Mucosa of stomach (tissue), 1 donor: ENCODE data around the gene ARHGAP6.

ENCODE experiments used
- H3K27me3 ChIP-seq: one replicate; pipeline ENCODE4 v1.7.0; 2013; ENCODE audit warnings: mild to moderate bottlenecking, low read length; ENCODE audit not compliant: control insufficient read depth, insufficient read depth
- H3K36me3 ChIP-seq: one replicate; pipeline ENCODE4 v1.7.0; 2013; ENCODE audit warnings: low read length; ENCODE audit not compliant: control insufficient read depth, insufficient read depth
- H3K4me1 ChIP-seq: one replicate; pipeline ENCODE4 v1.7.0; 2013; ENCODE audit warnings: mild to moderate bottlenecking, low read length; ENCODE audit not compliant: control insufficient read depth, insufficient read depth
- H3K4me3 ChIP-seq: one replicate; pipeline ENCODE4 v1.7.0; 2013; ENCODE audit warnings: low read length
- H3K9ac ChIP-seq: one replicate; pipeline ENCODE4 v1.7.0; 2013; ENCODE audit warnings: mild to moderate bottlenecking, low read length, moderate library complexity
- H3K9me3 ChIP-seq: one replicate; pipeline ENCODE4 v1.7.0; 2013; ENCODE audit warnings: mild to moderate bottlenecking, low read length, moderate library complexity; ENCODE audit not compliant: control insufficient read depth
- donor health status: Pancreatic carcinoma.

ARHGAP6 gene

DNA sequence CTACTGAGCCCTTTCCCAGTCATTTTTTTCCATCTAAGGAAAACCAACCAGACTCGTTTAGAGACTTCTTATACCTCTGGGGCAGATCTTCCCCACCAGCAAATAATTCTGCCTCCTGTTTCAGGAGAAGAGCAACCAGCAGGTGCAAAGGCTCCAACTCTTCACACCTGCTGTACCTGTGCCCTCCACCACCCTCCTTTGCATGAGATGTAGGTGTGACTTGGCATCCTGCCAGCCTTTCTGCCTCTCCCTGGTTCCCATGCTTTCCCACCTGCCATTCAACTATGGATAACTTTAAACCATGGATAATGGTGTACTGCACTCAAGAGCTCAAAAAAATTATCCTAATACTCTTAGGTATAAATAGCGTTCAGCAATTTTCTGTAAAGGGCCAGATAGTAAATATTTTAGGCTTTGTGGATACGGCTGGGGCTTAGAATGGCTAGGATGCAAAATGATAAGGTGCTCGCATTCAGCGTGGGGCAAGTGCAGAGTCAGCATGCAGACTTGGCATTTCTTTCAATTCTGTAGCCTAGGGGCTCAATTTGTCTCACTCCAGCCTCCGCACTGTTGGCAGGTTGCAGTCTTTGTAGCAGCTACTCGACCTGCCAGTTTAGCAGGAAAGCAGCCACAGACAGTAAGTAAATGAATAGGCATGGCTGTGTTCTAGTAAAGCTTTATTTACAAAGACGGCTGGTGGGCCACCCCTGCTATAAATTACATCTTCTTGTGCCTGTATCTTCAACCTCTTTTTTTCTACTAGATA lies 474.8 kb downstream of the ARHGAP6 start:
- H3K4me3 ChIP-seq = no peak overlapping the region
- no peaks in the 10 kb centered on the region for H3K9me3 ChIP-seq

DNA sequence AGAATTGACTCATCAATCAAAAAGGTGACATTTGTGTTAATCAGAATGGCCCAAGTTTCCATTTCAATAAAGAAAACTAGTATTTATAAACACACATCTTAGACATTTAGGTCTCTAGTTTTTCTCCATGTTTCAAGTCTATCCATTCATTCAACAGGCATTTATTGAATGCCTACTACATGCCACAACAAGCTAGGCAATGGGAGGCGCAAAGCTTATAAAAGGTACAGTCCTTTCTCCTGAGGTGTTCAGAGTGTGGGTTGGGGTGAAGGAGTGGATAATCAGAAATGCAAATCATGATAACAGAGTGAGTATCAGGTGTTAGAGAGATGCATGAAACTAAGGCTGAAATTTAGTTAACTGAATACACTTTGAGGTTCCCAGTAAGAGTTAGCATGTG lies 476.6 kb downstream of the ARHGAP6 start:
- Histone ChIP-seq H3K9me3 (no peaks in the 10 kb centered on the region), H3K27me3 (no peaks in the 10 kb centered on the region), H3K4me3 (no peak overlapping the region), H3K4me1 (peaks cover 13% of the 10 kb centered on the region), H3K9ac (no peak overlapping the region), H3K36me3 (no peaks in the 10 kb centered on the region)

More for the DNA sequence above, 474.8 kb downstream of the ARHGAP6 start:
- Histone ChIP-seq H3K36me3 (no peaks in the 10 kb centered on the region), H3K9ac (no peak overlapping the region), H3K27me3 (no peaks in the 10 kb centered on the region), H3K4me1 (peaks cover 12% of the 10 kb centered on the region)

DNA sequence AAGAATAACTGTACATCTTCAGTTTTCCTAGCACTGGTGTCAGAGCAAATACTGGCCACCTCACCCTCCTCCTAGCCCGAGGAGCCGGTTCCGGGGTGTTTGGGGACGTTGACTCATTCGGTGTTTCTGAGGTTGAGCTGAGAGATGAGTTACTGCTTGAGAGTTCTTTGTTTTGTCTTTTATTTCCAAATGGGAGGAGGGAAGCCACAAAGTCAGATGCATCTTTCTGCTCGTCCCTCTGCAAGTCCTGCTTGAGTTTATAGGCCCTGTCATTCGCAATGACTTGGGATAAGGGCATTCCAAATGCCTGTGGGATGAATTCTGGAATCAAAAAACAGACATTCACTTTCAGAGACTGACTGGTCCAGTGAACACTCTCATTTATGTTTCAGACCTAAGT lies 477.1 kb downstream of the ARHGAP6 start:
- H3K36me3 ChIP-seq = no peaks in the 10 kb centered on the region
- H3K27me3 ChIP-seq = no peaks in the 10 kb centered on the region
- H3K9ac ChIP-seq = no peak overlapping the region
- H3K4me3 ChIP-seq = no peak overlapping the region
- H3K9me3 ChIP-seq = no peaks in the 10 kb centered on the region
- peaks cover 12% of the 10 kb centered on the region for H3K4me1 ChIP-seq

GRCh38 chrX:11187001-11187400 lies 478.7 kb downstream of the ARHGAP6 start:
- Histone ChIP-seq H3K9ac (no peak overlapping the region), H3K27me3 (no peaks in the 10 kb centered on the region), H3K9me3 (no peaks in the 10 kb centered on the region), H3K4me3 (no peak overlapping the region), H3K36me3 (no peaks in the 10 kb centered on the region), H3K4me1 (peaks cover 3% of the 10 kb centered on the region)

- Histone ChIP-seq H3K4me3 (no peak overlapping the region), H3K9ac (no peak overlapping the region), H3K4me1 (peaks cover 3% of the 10 kb centered on the region), H3K9me3 (no peaks in the 10 kb centered on the region), H3K27me3 (no peaks in the 10 kb centered on the region), H3K36me3 (no peaks in the 10 kb centered on the region)
Measured at GRCh38 chrX:11185861-11186260, 479.9 kb downstream of the ARHGAP6 start.

DNA sequence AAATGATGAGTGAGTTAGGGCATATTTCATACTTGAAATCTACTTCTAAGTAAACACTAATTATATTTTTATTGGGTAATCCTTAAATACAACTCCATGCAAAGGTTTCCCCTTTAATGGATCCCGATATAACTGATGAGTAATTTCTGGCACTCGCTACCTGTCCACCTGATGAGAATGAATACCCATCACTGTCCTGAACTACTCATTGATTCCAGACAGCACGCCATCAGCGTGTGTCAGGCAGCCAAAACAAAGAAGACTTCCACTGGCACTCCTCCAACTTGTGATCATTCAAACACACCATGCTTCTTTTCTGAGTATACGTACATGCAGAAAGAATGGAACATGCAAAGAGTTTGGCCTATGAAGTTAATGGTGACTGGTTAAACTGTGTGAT lies 485.1 kb downstream of the ARHGAP6 start:
- Histone ChIP-seq H3K36me3 (no peaks in the 10 kb centered on the region), H3K4me1 (no peaks in the 10 kb centered on the region), H3K4me3 (no peak overlapping the region), H3K27me3 (no peaks in the 10 kb centered on the region), H3K9me3 (no peaks in the 10 kb centered on the region), H3K9ac (no peak overlapping the region)

DNA sequence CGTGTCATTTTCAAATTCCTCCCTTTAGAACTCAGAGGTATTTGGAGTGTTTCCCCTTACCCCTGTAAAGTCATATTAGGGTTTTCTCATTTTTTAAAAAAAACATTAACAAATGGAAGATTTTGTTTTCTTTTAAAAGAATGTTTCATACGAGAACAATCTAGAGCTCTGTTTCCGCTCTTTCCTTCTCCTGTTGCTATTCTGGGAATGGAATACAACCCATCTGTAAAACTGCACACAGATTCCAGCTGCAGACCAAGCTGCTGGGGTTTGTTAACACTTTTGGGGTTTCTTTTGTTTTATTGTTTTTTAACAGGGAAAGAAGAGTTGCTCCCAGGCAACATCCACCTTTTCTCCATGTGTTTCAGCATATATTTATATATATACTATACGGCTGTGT lies 493.3 kb downstream of the ARHGAP6 start:
- Histone ChIP-seq H3K9me3 (no peaks in the 10 kb centered on the region), H3K4me1 (no peaks in the 10 kb centered on the region), H3K36me3 (no peaks in the 10 kb centered on the region), H3K4me3 (no peak overlapping the region), H3K27me3 (no peaks in the 10 kb centered on the region), H3K9ac (no peak overlapping the region)

DNA sequence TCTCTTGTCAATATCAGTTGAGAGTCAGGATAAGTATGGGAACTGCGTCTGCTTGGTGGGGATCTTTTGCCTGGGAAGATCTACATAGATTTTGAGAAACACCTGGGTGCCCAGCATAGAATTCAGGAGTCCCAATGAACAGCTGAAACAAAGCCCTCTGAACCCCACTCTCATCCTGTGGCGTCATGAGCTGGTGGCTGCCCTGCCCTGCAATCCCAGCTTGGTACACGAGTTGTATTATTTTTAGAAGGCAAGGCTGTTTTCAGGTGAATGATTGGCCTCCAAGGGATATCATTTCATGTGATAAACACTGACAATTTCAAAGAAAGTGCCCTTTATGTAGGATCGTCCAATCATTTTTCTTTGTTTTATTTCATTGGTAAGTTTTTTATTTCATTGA lies 493.8 kb downstream of the ARHGAP6 start:
- Histone ChIP-seq H3K9ac (no peak overlapping the region), H3K9me3 (no peaks in the 10 kb centered on the region), H3K4me1 (no peaks in the 10 kb centered on the region), H3K4me3 (no peak overlapping the region), H3K27me3 (no peaks in the 10 kb centered on the region), H3K36me3 (no peaks in the 10 kb centered on the region)

GRCh38 chrX:11164433-11164832 lies 501.3 kb downstream of the ARHGAP6 start:
- no peak overlapping the region for H3K9ac ChIP-seq
- H3K36me3 ChIP-seq = no peaks in the 10 kb centered on the region
- no peaks in the 10 kb centered on the region for H3K4me1 ChIP-seq
- H3K4me3 ChIP-seq = no peak overlapping the region
- H3K9me3 ChIP-seq = no peaks in the 10 kb centered on the region
- no peaks in the 10 kb centered on the region for H3K27me3 ChIP-seq

DNA sequence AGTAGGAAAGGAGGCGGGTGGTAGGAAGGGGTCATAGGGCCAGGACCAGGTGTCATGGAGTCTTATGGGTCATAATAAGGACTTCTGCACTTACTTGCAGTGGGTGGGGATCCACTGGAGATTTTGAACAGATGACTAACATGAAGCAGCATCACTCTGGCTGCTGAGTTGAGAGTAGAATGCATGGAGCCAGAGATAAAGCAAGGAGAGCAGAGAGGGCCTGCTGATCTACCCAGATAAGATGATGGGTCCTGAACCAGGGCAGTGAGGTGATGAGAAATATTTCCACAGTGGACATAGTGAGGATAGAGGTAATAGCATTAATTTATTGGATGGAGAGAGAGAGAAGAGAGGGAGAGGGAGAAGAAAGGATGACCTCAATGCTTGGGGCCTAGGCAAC lies 506.6 kb downstream of the ARHGAP6 start:
- H3K4me1 ChIP-seq = no peaks in the 10 kb centered on the region
- no peaks in the 10 kb centered on the region for H3K27me3 ChIP-seq
- H3K36me3 ChIP-seq = no peaks in the 10 kb centered on the region
- no peak overlapping the region for H3K9ac ChIP-seq
- H3K9me3 ChIP-seq = no peaks in the 10 kb centered on the region
- no peak overlapping the region for H3K4me3 ChIP-seq

- Histone ChIP-seq H3K9me3 (no peaks in the 10 kb centered on the region), H3K4me3 (no peak overlapping the region), H3K9ac (no peak overlapping the region), H3K4me1 (no peaks in the 10 kb centered on the region), H3K36me3 (no peaks in the 10 kb centered on the region), H3K27me3 (no peaks in the 10 kb centered on the region)
Measured at GRCh38 chrX:11151799-11152559, 513.7 kb downstream of the ARHGAP6 start.

DNA sequence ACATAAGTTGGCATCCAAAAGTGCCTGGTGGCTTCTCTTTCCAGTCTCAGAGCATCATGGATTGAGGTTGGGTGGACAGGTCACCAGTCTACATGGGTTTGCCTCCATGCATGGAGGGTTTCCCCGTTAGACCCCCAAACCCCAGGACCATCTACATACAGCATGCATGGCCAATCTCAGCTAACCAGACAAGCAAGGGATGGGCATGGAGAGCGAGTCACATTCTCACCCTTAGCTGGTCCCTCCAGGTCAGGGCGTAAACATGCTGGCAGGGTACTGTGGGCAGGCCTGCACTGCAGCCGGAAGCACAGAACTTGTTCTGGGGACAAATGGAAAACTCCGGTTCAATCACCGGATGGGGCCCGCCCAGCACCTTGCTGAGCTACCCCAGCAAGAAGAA lies 517.3 kb downstream of the ARHGAP6 start:
- Histone ChIP-seq H3K27me3 (no peaks in the 10 kb centered on the region), H3K36me3 (no peaks in the 10 kb centered on the region), H3K4me1 (peaks cover 6% of the 10 kb centered on the region), H3K4me3 (no peak overlapping the region), H3K9me3 (no peaks in the 10 kb centered on the region), H3K9ac (no peak overlapping the region)
